ENCODE data around the gene TCAF1. TPM values are rescaled to one million over a fixed set of nuclear protein-coding genes. Genes with fewer than 3 reads are reported as not detected.
"Not testable (repeated sequence)": the region's sequence is repeated elsewhere in the genome, so short reads cannot be mapped to it uniquely, and the experiment has no call there.

Gene TCAF1
- total and polyA plus RNA-seq, 2 donors (not counting 3 experiments of a cell fraction or from before 2014, with no cell fraction given): 29.0 to 48.3 TPM

GRCh38 chr7:143857994-143858393 lies 44.0 kb downstream of the TCAF1 start:
- H3K4me1 ChIP-seq (ENCODE audit: control insufficient read depth, extremely low read depth, insufficient read depth, low read length); H3K27me3 ChIP-seq (ENCODE audit: control insufficient read depth in 2 of 2, insufficient read depth in 2 of 2, low read length in 2 of 2); H3K9me3 ChIP-seq (replicated peaks; ENCODE audit: control insufficient read depth, insufficient read depth, low read length); dilution Hi-C loops (cut with MboI; ENCODE audit: extremely low pct_ligation_motif_present, low sequenced_read_pairs); H3K9ac ChIP-seq (replicated peaks; ENCODE audit: extremely low read depth, insufficient read depth, low read length); DNase-seq (ENCODE audit: low read depth, low spot score); H3K36me3 ChIP-seq (ENCODE audit: control insufficient read depth in 2 of 2, extremely low read depth in 1 of 2, insufficient read depth in 2 of 2, low read length in 2 of 2); H2AFZ ChIP-seq (ENCODE audit: low read depth, low read length); H4K20me1 ChIP-seq (replicated peaks; ENCODE audit: control insufficient read depth, extremely low read depth, insufficient read depth, low read length); CTCF ChIA-PET; H3K27ac ChIP-seq (ENCODE audit: insufficient read depth, low read depth, low read length); POLR2A ChIA-PET; H3K4me2 ChIP-seq (ENCODE audit: insufficient read depth, low read length); H3K79me2 ChIP-seq (ENCODE audit: control insufficient read depth, insufficient read depth, low read length); BruUV-seq (replicated peaks); H3K9me1 ChIP-seq (replicated peaks; ENCODE audit: control insufficient read depth, extremely low read depth, insufficient read depth, low read length); FAIRE-seq; intact Hi-C loops (cut with micrococcal nuclease); H3K4me3 ChIP-seq (replicated peaks in 1 of 3; ENCODE audit: insufficient read depth in 1 of 3, low read depth in 1 of 3, low read length in 3 of 3): not testable (repeated sequence)

- H3K9me1 ChIP-seq (replicated peaks; ENCODE audit: control insufficient read depth, extremely low read depth, insufficient read depth, low read length); H2AFZ ChIP-seq (ENCODE audit: low read depth, low read length); H3K4me3 ChIP-seq (replicated peaks in 1 of 3; ENCODE audit: insufficient read depth in 1 of 3, low read depth in 1 of 3, low read length in 3 of 3); dilution Hi-C loops (cut with MboI; ENCODE audit: extremely low pct_ligation_motif_present, low sequenced_read_pairs); H3K36me3 ChIP-seq (ENCODE audit: control insufficient read depth in 2 of 2, extremely low read depth in 1 of 2, insufficient read depth in 2 of 2, low read length in 2 of 2); POLR2A ChIA-PET; H3K27me3 ChIP-seq (ENCODE audit: control insufficient read depth in 2 of 2, insufficient read depth in 2 of 2, low read length in 2 of 2); H3K27ac ChIP-seq (ENCODE audit: insufficient read depth, low read depth, low read length); H4K20me1 ChIP-seq (replicated peaks; ENCODE audit: control insufficient read depth, extremely low read depth, insufficient read depth, low read length); H3K79me2 ChIP-seq (ENCODE audit: control insufficient read depth, insufficient read depth, low read length); H3K9ac ChIP-seq (replicated peaks; ENCODE audit: extremely low read depth, insufficient read depth, low read length); H3K9me3 ChIP-seq (replicated peaks; ENCODE audit: control insufficient read depth, insufficient read depth, low read length); H3K4me2 ChIP-seq (ENCODE audit: insufficient read depth, low read length); H3K4me1 ChIP-seq (ENCODE audit: control insufficient read depth, extremely low read depth, insufficient read depth, low read length); BruUV-seq (replicated peaks); DNase-seq (ENCODE audit: low read depth, low spot score); intact Hi-C loops (cut with micrococcal nuclease); CTCF ChIA-PET: not testable (repeated sequence)
- FAIRE-seq: peak; percentile 52
Measured at GRCh38 chr7:143855443-143855842, 46.5 kb downstream of the TCAF1 start.

GRCh38 chr7:143850682-143851081 lies 51.3 kb downstream of the TCAF1 start:
- no peak for FAIRE-seq

More at GRCh38 chr7:143850682-143851081, 51.3 kb downstream of the TCAF1 start:
- ChIA-PET POLR2A (no interaction called here), CTCF (no interaction called here)
- no peaks in the 10 kb centered on the region for H4K20me1 ChIP-seq (replicated peaks; ENCODE audit: control insufficient read depth, extremely low read depth, insufficient read depth, low read length)
- H3K9me3 ChIP-seq (replicated peaks; ENCODE audit: control insufficient read depth, insufficient read depth, low read length): no peaks in the 10 kb centered on the region
- H3K36me3 ChIP-seq (ENCODE audit: control insufficient read depth in 2 of 2, extremely low read depth in 1 of 2, insufficient read depth in 2 of 2, low read length in 2 of 2): no peaks in the 10 kb centered on the region
- no TSS peak for BruUV-seq (replicated peaks)
- intact Hi-C loops (cut with micrococcal nuclease) (no loop called here), dilution Hi-C loops (cut with MboI; ENCODE audit: extremely low pct_ligation_motif_present, low sequenced_read_pairs) (no loop called here)
- DNase-seq (ENCODE audit: low read depth, low spot score): no peak
- no peaks in the 10 kb centered on the region for H3K27me3 ChIP-seq (ENCODE audit: control insufficient read depth in 2 of 2, insufficient read depth in 2 of 2, low read length in 2 of 2)
- no peaks in the 10 kb centered on the region for H3K4me1 ChIP-seq (ENCODE audit: control insufficient read depth, extremely low read depth, insufficient read depth, low read length)
- H3K9me1 ChIP-seq (replicated peaks; ENCODE audit: control insufficient read depth, extremely low read depth, insufficient read depth, low read length): no peaks in the 10 kb centered on the region
- no peak overlapping the region for H3K4me2 ChIP-seq (ENCODE audit: insufficient read depth, low read length)
- H3K79me2 ChIP-seq (ENCODE audit: control insufficient read depth, insufficient read depth, low read length): no peaks in the 10 kb centered on the region
- TF ChIP-seq EZH2 (IDR thresholded peaks at IDR 0.05; ENCODE audit: borderline replicate concordance, low read depth, low read length, severe bottlenecking) (no peak), MAX (IDR thresholded peaks at IDR 0.05; ENCODE audit: insufficient read depth, insufficient read length) (no peak), MYC (IDR thresholded peaks at IDR 0.05; ENCODE audit: low read depth, low read length) (no peak), POLR2A (IDR thresholded peaks at IDR 0.05; ENCODE audit: low read depth, low read length) (no peak), POLR2AphosphoS5 (IDR thresholded peaks at IDR 0.05; ENCODE audit: insufficient read depth, low read depth, low read length) (no peak), FOS (IDR thresholded peaks at IDR 0.05; ENCODE audit: borderline replicate concordance, insufficient read depth, low read length) (no peak)
- H3K27ac ChIP-seq (ENCODE audit: insufficient read depth, low read depth, low read length): no peak overlapping the region
- no peak overlapping the region for H3K4me3 ChIP-seq (replicated peaks in 1 of 3; ENCODE audit: insufficient read depth in 1 of 3, low read depth in 1 of 3, low read length in 3 of 3)
- H3K9ac ChIP-seq (replicated peaks; ENCODE audit: extremely low read depth, insufficient read depth, low read length): no peak overlapping the region
- H2AFZ ChIP-seq (ENCODE audit: low read depth, low read length): no peak overlapping the region
